SK-N-SH treated with all-trans-retinoic acid at 6 μM for 48 hours (cell line): ENCODE measurements around the gene LSR.

Source experiments
- ATAC-seq: fragments of 200-7000 bp; cut with Tn5 transposase; 3 replicates; pipeline ENCODE4 v1.9.1; 2020; ENCODE audit warnings: mild to moderate bottlenecking, moderate library complexity
- ARNTL ChIP-seq: fragments of 450-650 bp; formaldehyde crosslinking; IDR thresholded peaks from 2 replicates; pipeline ENCODE4 v1.5.0; 2020; ENCODE audit warnings: low read depth, mild to moderate bottlenecking, moderate library complexity, borderline replicate concordance
- BACH2 ChIP-seq: fragments of 250-450 bp; sonication (Bioruptor Pico); IDR thresholded peaks from 2 replicates; pipeline ENCODE4 v1.9.0; 2021; ENCODE audit warnings: mild to moderate bottlenecking, borderline replicate concordance
- CSDC2 ChIP-seq: fragments of 250-450 bp; sonication (Bioruptor Pico); IDR thresholded peaks from 2 replicates; pipeline ENCODE4 v1.5.0; 2020; ENCODE audit warnings: mild to moderate bottlenecking, moderate library complexity
- ESRRG ChIP-seq: fragments of 250-450 bp; sonication (Bioruptor Pico); IDR thresholded peaks from 2 replicates; pipeline ENCODE4 v1.6.1; 2021; ENCODE audit warnings: mild to moderate bottlenecking
- GLIS3 ChIP-seq: fragments of 250-450 bp; sonication (Bioruptor Pico); IDR thresholded peaks from 2 replicates; pipeline ENCODE4 v1.5.0; 2020; ENCODE audit warnings: mild to moderate bottlenecking, moderate library complexity
- OSR1 ChIP-seq: fragments of 250-450 bp; sonication (Bioruptor Pico); IDR thresholded peaks from 2 replicates; pipeline ENCODE4 v1.8.0; 2022; ENCODE audit warnings: moderate library complexity, mild to moderate bottlenecking, inconsistent platforms
- PPARA ChIP-seq: fragments of 250-450 bp; sonication (Bioruptor Pico); IDR thresholded peaks from 2 replicates; pipeline ENCODE4 v1.5.0; 2020; ENCODE audit warnings: mild to moderate bottlenecking, borderline replicate concordance
- RARB ChIP-seq: fragments of 250-450 bp; sonication (Bioruptor Pico); IDR thresholded peaks from 2 replicates; pipeline ENCODE4 v1.8.0; 2021; ENCODE audit warnings: mild to moderate bottlenecking, moderate library complexity
- SNAI2 ChIP-seq: fragments of 250-450 bp; sonication (Bioruptor Pico); IDR thresholded peaks from 2 replicates; pipeline ENCODE4 v1.5.0; 2020; ENCODE audit warnings: mild to moderate bottlenecking, moderate library complexity
- TCF4 ChIP-seq: fragments of 250-450 bp; sonication (Bioruptor Pico); IDR thresholded peaks from 2 replicates; pipeline ENCODE4 v1.8.0; 2021; ENCODE audit warnings: mild to moderate bottlenecking, moderate library complexity, borderline replicate concordance
- TOX ChIP-seq: fragments of 250-450 bp; sonication (Bioruptor Pico); IDR thresholded peaks from 2 replicates; pipeline ENCODE4 v1.8.0; 2021; ENCODE audit warnings: mild to moderate bottlenecking, moderate library complexity, borderline replicate concordance
- ZC3H10 ChIP-seq: fragments of 250-450 bp; sonication (Bioruptor Pico); IDR thresholded peaks from 2 replicates; pipeline ENCODE4 v1.5.1; 2021; ENCODE audit warnings: mild to moderate bottlenecking, moderate library complexity
- ZFP3 ChIP-seq: fragments of 250-450 bp; sonication (Bioruptor Pico); IDR thresholded peaks from 2 replicates; pipeline ENCODE4 v1.5.0; 2020; ENCODE audit warnings: mild to moderate bottlenecking, moderate library complexity
- ZFP30 ChIP-seq: fragments of 450-650 bp; formaldehyde crosslinking; IDR thresholded peaks from 2 replicates; pipeline ENCODE4 v1.5.0; 2022; ENCODE audit warnings: mild to moderate bottlenecking, moderate library complexity
- ZNF565 ChIP-seq: fragments of 450-650 bp; formaldehyde crosslinking; conservative IDR thresholded peaks from 2 replicates; pipeline ENCODE4 v1.5.0; 2020; ENCODE audit warnings: low read depth, mild to moderate bottlenecking, moderate library complexity
- ZNF70 ChIP-seq: fragments of 450-650 bp; formaldehyde crosslinking; IDR thresholded peaks from 2 replicates; pipeline ENCODE4 v1.5.0; 2020; ENCODE audit warnings: mild to moderate bottlenecking, moderate library complexity
- TF ChIP-seq, protein P1 (sequence below): fragments of 250-450 bp; sonication (Bioruptor Pico); IDR thresholded peaks from 2 replicates; pipeline ENCODE4 v1.8.0; 2021; ENCODE audit warnings: low read depth, mild to moderate bottlenecking, moderate library complexity, borderline replicate concordance
- TF ChIP-seq, protein P2 (sequence below): fragments of 250-450 bp; sonication (Bioruptor Pico); IDR thresholded peaks from 2 replicates; pipeline ENCODE4 v1.8.0; 2020; ENCODE audit warnings: mild to moderate bottlenecking, moderate library complexity, borderline replicate concordance
- TF ChIP-seq, protein P3 (sequence below): fragments of 250-450 bp; sonication (Bioruptor Pico); IDR thresholded peaks from 2 replicates; pipeline ENCODE4 v1.5.0; 2020; ENCODE audit warnings: mild to moderate bottlenecking, moderate library complexity
- TF ChIP-seq, protein P4 (sequence below): fragments of 250-450 bp; sonication (Bioruptor Pico); IDR thresholded peaks from 2 replicates; pipeline ENCODE4 v1.5.1; 2020; ENCODE audit warnings: low read depth, mild to moderate bottlenecking, moderate library complexity
- TF ChIP-seq, protein P5 (sequence below): fragments of 250-450 bp; sonication (Bioruptor Pico); IDR thresholded peaks from 2 replicates; pipeline ENCODE4 v1.5.1; 2021; ENCODE audit warnings: mild to moderate bottlenecking, moderate library complexity

The LSR gene

DNA sequence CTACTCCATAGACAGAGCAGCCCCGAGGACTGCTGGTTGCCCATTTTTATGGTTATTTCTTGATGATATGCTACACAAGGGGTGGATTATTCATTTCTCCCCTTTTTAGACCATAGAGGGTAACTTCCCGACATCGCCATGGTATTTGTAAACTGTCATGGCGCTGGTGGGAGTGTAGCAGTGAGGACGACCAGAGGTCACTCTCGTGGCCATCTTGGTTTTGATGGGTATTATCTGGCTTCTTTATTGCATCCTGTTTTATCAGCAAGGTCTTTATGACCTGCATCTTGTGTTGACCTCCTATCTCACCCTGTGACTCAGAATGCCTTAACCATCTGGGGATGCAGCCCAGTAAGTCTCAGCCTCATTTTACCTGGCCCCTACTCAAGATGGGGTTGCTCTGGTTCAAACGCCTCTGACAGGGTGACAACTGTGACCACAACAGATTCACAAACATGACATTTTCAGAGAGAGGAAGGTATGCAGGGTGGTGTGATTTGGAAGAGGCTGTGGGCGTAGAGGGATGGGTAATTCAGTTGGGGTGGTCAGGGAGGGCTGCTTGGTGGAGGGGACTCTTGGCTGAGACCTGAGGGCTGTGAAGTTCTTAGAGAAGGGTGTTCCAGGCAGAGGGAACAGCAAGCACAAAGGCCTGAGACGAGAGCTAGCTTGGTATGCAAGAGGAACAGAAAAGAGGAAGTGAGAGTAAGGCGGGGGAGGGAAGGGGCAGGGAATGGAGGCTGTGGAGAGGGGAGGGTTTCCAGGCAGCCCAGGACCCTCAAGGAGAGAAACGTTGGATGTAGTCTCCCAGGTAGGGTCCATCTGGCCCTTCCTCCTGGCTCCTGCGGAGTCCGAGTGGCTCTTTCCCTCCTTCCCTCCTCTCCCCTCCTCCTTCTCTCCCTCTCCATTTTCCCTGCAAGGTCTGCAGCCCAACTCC lies 43.7 kb upstream of the LSR start:
- no peak for ATAC-seq

DNA sequence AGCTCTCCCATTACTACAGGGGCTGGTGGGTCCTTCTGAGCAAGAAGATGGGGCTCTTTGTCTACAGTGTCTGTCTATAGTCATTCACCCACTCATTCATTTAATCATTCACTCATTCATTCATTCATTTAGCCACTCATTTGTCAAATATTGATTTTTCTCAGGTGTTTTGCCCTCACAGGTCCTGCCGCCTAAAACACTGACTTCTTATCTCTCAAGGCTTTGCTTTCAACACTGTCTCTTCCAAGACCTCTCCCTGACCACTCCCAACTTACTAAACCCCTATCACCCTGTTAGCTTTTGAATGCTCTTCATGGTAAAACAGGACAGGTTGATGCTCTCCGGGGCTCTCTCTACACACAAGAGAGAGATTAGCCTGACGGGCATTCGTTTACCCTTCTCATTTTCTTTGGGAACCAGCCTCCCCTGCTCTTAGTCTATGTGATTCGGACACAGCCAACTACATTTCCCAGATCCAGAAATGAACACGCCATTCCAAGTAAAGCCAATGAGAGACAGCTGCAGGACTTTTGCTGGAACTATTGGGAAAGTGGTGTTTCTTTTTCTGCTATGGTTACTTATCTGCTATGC lies 43.0 kb upstream of the LSR start:
- no peak for ATAC-seq
- no peak for TF ChIP-seq ZFP3 (CRISPR knock-in tag)
- no peak for TF ChIP-seq SNAI2
- TF ChIP-seq, protein P1, sequence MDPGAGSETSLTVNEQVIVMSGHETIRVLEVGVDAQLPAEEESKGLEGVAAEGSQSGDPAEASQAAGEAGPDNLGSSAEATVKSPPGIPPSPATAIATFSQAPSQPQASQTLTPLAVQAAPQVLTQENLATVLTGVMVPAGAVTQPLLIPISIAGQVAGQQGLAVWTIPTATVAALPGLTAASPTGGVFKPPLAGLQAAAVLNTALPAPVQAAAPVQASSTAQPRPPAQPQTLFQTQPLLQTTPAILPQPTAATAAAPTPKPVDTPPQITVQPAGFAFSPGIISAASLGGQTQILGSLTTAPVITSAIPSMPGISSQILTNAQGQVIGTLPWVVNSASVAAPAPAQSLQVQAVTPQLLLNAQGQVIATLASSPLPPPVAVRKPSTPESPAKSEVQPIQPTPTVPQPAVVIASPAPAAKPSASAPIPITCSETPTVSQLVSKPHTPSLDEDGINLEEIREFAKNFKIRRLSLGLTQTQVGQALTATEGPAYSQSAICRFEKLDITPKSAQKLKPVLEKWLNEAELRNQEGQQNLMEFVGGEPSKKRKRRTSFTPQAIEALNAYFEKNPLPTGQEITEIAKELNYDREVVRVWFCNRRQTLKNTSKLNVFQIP (CRISPR knock-in tag), result no peak
- no peak for TF ChIP-seq TOX (CRISPR knock-in tag)
- TF ChIP-seq ZC3H10, result no peak
- TF ChIP-seq, protein P2, sequence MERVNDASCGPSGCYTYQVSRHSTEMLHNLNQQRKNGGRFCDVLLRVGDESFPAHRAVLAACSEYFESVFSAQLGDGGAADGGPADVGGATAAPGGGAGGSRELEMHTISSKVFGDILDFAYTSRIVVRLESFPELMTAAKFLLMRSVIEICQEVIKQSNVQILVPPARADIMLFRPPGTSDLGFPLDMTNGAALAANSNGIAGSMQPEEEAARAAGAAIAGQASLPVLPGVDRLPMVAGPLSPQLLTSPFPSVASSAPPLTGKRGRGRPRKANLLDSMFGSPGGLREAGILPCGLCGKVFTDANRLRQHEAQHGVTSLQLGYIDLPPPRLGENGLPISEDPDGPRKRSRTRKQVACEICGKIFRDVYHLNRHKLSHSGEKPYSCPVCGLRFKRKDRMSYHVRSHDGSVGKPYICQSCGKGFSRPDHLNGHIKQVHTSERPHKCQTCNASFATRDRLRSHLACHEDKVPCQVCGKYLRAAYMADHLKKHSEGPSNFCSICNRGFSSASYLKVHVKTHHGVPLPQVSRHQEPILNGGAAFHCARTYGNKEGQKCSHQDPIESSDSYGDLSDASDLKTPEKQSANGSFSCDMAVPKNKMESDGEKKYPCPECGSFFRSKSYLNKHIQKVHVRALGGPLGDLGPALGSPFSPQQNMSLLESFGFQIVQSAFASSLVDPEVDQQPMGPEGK (CRISPR knock-in tag), result no peak
- no peak for TF ChIP-seq BACH2 (CRISPR knock-in tag)
- TF ChIP-seq, protein P3, sequence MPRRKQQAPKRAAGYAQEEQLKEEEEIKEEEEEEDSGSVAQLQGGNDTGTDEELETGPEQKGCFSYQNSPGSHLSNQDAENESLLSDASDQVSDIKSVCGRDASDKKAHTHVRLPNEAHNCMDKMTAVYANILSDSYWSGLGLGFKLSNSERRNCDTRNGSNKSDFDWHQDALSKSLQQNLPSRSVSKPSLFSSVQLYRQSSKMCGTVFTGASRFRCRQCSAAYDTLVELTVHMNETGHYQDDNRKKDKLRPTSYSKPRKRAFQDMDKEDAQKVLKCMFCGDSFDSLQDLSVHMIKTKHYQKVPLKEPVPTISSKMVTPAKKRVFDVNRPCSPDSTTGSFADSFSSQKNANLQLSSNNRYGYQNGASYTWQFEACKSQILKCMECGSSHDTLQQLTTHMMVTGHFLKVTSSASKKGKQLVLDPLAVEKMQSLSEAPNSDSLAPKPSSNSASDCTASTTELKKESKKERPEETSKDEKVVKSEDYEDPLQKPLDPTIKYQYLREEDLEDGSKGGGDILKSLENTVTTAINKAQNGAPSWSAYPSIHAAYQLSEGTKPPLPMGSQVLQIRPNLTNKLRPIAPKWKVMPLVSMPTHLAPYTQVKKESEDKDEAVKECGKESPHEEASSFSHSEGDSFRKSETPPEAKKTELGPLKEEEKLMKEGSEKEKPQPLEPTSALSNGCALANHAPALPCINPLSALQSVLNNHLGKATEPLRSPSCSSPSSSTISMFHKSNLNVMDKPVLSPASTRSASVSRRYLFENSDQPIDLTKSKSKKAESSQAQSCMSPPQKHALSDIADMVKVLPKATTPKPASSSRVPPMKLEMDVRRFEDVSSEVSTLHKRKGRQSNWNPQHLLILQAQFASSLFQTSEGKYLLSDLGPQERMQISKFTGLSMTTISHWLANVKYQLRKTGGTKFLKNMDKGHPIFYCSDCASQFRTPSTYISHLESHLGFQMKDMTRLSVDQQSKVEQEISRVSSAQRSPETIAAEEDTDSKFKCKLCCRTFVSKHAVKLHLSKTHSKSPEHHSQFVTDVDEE (CRISPR knock-in tag), result no peak
- TF ChIP-seq, protein P4, sequence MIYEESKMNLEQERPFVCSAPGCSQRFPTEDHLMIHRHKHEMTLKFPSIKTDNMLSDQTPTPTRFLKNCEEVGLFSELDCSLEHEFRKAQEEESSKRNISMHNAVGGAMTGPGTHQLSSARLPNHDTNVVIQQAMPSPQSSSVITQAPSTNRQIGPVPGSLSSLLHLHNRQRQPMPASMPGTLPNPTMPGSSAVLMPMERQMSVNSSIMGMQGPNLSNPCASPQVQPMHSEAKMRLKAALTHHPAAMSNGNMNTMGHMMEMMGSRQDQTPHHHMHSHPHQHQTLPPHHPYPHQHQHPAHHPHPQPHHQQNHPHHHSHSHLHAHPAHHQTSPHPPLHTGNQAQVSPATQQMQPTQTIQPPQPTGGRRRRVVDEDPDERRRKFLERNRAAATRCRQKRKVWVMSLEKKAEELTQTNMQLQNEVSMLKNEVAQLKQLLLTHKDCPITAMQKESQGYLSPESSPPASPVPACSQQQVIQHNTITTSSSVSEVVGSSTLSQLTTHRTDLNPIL (CRISPR knock-in tag), result no peak
- TF ChIP-seq ZNF565 (CRISPR knock-in tag), result no peak
- no peak for TF ChIP-seq ESRRG (CRISPR knock-in tag)
- no peak for TF ChIP-seq CSDC2
- TF ChIP-seq GLIS3, result no peak
- TF ChIP-seq ARNTL, result no peak
- TF ChIP-seq ZNF70, result no peak

More for the DNA sequence above, 43.7 kb upstream of the LSR start:
- TF ChIP-seq ZFP30 (CRISPR knock-in tag), result no peak
- no peak for TF ChIP-seq ESRRG (CRISPR knock-in tag)
- no peak for TF ChIP-seq ZNF70
- TF ChIP-seq, protein P2 (CRISPR knock-in tag), result no peak
- no peak for TF ChIP-seq ZNF565 (CRISPR knock-in tag)
- no peak for TF ChIP-seq GLIS3
- no peak for TF ChIP-seq OSR1 (CRISPR knock-in tag)
- no peak for TF ChIP-seq ARNTL
- no peak for TF ChIP-seq SNAI2

DNA sequence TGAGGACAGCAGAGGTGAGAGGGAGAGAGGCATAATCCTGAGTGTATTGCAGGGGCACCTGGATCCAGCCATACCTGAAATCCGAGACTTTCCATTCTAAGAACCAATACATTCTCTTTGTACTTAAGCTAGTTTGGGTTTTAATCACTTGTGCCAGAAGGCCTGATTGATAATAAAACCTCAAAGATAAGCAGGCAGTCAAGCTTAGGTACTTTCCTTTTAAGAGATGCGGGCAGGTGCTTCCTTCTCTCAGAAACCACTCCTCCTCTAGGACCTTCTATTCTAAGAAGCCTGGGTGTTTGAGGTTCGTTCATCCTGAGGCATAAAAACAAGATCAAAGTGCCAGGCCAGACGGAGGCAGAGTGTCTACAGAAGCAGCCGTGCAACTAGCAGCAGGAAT lies 42.4 kb upstream of the LSR start:
- ATAC-seq, result no peak
- no peak for TF ChIP-seq ZFP3 (CRISPR knock-in tag)
- TF ChIP-seq TCF4 (CRISPR knock-in tag), result no peak
- no peak for TF ChIP-seq OSR1 (CRISPR knock-in tag)
- TF ChIP-seq ZC3H10, result no peak
- TF ChIP-seq, protein P5, sequence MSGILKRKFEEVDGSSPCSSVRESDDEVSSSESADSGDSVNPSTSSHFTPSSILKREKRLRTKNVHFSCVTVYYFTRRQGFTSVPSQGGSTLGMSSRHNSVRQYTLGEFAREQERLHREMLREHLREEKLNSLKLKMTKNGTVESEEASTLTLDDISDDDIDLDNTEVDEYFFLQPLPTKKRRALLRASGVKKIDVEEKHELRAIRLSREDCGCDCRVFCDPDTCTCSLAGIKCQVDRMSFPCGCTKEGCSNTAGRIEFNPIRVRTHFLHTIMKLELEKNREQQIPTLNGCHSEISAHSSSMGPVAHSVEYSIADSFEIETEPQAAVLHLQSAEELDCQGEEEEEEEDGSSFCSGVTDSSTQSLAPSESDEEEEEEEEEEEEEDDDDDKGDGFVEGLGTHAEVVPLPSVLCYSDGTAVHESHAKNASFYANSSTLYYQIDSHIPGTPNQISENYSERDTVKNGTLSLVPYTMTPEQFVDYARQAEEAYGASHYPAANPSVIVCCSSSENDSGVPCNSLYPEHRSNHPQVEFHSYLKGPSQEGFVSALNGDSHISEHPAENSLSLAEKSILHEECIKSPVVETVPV (CRISPR knock-in tag), result no peak
- TF ChIP-seq CSDC2, result no peak
- TF ChIP-seq, protein P2 (CRISPR knock-in tag), result no peak
- no peak for TF ChIP-seq SNAI2
- no peak for TF ChIP-seq PPARA (CRISPR knock-in tag)
- no peak for TF ChIP-seq ZNF565 (CRISPR knock-in tag)
- TF ChIP-seq ZNF70, result no peak
- no peak for TF ChIP-seq RARB
- no peak for TF ChIP-seq GLIS3
